Endometrial microvascular endothelial cells (primary cell): ENCODE results near the gene USP10. TPM values are rescaled to one million over a fixed set of nuclear protein-coding genes. Genes with fewer than 3 reads are reported as not detected.

ENCODE experiments used
- in situ Hi-C: cut with HindIII; loops from 2 replicates; pipeline ENCODE4 v1.10.0; 2017; ENCODE audit warnings: low sequenced_read_pairs, low pct_unique_long_range_greater_than_20kb; ENCODE audit errors: inconsistent ontology term
- total RNA-seq: library from RNA; depleted of rRNA; stranded (reverse); fragments of >200 nt; gene quantifications from one replicate; pipeline ENCODE4 v1.2.3, GENCODE V29; 2015; ENCODE audit errors: inconsistent ontology term

USP10 gene
- total RNA-seq, 1 donor from 2014 or later: 92.3 TPM

DNA sequence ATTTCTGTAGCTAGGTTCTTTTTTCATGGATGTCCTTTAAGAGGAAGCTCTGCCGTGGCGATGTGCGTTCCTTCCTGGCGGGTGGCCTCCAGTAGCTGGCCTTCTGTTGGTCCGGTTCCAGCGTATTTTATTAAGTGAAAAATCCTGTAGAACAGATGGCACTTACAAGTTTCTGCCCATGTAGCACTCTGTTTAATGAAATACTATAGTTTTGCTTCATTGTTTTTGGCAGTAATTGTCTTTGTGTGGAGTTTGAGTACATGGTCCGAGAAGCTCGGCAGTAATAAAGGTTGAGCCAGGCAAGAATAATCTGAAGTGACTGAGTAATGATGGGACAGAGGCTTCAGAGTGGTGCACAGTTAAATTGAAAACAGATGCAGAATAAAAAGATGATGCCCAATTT is 20.4 kb downstream of the USP10 start:
- in situ Hi-C loops: no loop called here

DNA sequence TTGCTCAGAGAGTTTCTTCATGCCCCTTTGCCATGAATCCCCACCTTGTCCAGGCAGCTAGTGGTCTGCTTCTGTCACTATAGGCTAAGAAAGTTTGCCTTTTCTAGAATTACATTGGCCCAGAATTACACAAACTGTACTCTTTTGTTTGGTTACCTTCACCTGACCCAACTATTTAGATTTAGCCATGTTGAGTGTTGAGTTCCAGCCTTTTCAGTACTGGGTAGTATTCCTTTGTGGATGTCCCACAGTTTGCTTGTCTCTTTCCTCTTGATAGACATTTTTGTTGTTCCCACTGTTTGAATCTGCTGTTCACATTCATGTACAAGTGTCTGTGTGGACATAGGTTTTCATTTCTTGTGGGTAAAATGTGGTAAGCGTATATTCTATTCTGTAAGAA is 22.3 kb downstream of the USP10 start:
- in situ Hi-C loops: no loop called here

DNA sequence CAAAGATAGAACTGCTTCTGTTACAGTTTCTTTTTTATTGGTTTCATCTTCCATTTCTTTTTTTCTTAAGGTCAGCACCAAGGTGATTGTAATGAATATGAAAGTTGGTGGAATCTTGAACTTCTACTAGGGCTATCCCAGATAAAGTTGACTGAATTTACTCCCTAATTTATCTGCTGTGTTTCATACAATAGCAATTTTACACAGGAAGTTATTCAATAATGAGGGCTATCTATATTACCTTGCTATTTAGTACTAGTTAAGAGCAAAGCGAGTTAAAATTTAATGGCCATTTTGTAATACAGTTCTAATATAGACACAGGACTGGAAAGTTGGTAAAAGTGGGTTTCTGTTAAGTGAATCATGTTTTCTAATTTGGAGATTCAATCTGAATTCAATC is 24.1 kb downstream of the USP10 start:
- in situ Hi-C loops: no loop called here

DNA sequence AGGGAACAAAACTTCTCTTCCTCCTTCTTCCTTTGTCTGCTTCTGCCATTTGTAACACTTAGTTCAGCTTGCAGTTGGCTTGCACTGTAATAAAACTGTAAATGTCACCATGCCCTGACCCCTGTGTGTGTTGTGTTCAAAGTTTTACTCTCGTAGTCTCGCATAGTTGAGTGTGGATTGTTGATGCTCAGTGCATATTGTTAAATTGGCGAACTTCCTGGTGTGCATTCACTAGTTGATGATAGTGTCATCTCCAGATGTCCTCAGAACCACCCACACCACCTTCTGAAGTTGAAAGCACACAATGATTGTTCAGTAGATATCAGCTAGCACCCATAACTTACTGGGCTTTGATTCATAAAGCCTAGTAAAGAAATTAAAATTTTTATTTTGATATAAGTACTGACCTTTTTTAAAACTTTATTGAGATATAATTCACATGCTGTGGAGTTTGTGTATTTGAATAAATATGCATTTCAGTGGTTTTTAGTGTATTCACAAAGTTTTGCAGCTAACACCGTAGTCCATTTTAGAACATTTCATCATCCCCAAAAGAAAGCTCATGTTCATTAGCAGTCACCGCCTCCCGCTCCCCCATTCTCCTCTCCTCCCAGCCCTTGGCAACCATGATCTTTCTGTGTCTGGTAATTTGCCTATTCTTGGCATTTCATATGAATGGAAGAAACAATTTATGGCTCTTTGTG is 25.0 kb downstream of the USP10 start:
- in situ Hi-C loops: no loop called here

DNA sequence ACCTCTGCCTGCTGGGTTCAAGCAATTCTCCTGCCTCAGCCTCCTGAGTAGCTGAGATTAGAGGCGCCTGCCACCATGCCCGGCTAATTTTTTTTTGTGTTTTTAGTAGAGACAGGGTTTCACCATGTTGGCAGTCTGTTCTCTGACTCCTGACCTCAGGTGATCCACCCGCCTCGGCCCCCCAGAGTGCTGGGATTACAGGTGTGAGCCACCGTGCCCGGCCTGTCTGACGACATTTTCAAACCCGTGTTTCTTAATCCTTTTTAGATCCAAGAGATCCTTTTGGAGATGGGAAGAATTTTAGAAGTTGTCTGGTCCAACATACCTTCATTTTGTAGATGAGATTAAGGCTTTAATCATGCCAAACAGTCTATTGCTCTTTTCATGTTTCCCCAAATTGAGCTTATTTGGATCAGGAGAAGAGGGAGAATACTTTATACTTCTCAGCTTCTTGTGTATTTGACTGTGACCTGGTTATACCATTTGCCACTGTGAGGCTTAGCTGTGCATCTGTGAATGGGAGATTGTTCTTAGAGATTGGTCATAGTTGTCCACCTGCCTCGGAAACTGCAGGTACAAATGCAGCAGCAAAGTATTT is 25.8 kb downstream of the USP10 start:
- in situ Hi-C loops: no loop called here

DNA sequence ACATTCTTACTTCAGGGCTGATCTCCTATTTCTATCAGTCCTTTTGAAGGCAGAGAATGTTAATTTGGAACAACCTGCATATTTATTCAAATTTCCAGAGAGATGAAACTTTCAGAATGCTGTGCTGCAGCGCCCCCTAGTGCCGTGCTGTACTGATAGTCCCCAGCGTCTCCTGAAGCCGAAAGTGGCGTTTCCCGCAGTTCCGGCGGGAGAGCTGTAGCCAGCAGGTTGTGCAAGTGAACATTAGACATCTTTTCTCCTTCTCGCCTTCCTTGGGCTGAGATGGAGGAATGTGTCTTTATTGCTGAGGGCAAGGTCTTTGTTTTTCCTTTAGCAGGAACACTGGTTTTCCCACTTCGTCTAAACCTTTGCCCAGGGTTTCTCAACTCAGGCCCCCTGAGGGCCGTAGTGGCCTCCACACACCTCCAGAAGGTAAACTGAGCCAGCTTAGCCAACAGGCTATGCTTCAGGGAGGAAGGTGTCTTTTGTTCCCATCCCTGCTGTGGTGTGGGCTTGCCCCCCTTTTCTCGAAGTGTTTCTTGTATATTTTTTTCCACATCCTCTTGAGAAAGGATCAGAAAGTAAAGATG is 26.4 kb downstream of the USP10 start:
- in situ Hi-C loops: no loop called here

DNA sequence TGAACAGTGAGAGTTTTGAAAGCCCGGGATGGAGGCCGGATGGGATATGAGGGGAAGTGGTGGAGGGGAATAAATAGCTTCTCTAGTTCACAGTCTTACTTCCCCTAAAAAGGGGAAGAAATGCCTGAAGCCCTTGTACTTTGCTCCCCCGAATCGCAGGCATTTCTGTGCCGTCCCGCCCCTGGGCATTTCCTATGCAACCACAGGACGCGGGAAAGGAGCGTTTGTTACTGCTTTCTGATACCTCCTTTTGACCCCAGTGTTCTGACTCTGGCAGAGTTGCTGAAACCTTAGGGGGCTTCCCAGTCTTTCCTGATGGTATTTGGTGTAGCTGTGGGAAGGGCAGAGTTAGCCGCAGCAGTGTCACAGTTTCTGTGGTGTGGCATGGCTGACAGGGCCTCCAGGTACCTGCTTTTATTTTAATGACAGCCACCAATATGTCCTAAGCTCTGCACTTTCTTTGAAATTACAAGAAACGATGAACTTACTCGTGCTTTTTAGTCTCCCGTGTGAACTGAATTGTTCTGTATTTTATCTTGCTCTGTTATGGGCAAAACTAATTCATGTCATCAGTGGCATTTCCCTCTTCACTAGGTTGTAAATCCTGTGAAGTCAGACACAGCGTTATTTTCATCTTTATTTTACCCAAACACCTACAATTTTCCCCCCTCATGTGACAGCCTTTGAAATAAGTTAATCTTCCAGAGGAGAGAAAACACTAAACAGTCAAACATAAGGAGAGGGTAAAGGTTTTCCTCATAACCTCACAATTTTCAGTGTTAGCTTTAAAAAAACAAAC is 27.1 kb downstream of the USP10 start:
- in situ Hi-C loops: no loop called here

DNA sequence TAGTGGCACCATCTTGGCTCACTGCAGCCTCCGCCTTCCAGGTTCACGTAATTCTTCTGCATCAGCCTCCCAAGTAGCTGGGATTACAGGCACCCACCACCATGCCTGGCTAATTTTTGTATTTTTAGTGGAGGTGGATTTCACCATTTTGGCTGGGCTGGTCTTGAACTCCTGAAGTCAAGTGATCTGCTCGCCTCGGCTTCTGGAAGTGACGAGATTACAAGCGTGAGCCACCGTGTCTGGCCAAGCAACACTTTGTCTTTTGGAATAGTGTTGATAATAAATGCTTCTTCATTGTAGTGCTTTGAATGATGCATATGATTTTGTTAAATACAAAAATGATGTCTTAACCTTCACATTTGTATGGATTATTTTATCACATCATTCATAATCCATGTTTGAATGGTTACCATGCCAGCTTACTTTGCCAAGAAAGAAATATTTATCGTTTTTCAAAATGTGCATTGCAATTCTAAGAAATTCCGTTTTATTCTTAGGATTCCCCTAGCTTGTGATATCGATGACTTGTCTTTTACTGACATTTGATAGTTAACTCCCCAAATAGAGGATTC is 29.1 kb downstream of the USP10 start:
- in situ Hi-C loops: no loop called here

DNA sequence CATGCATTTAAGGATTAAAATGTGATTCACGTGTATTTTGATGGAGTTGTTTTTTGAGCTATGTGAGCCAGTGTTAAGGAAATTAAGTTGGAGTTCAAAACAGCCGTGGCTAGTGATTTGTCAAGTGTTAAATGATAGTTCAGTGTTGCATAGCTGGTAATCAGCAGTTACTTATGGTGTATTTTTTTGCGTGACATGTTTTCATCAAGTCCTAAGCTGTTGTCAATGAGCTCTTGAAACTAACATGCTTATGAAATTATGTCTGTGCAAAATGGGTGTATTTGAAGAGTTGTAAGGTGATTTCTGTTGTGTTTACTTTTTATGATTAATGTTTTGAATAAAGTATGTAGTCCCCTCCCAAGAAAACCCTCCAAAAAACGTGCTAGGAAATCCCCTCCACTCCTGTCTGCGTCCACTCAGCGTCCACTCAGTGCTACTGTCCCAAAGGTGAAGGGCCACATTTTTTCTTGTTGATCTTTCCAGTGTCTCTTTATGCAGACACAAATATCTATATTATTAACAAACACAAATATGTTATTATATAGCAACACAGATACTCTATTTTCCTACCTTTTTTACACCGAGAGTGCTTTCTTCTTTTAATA is 30.0 kb downstream of the USP10 start:
- in situ Hi-C loops: loop anchor here (10.0 kb wide), 1 partner anchor 245 kb away; no protein-coding TSS in a partner anchor

DNA sequence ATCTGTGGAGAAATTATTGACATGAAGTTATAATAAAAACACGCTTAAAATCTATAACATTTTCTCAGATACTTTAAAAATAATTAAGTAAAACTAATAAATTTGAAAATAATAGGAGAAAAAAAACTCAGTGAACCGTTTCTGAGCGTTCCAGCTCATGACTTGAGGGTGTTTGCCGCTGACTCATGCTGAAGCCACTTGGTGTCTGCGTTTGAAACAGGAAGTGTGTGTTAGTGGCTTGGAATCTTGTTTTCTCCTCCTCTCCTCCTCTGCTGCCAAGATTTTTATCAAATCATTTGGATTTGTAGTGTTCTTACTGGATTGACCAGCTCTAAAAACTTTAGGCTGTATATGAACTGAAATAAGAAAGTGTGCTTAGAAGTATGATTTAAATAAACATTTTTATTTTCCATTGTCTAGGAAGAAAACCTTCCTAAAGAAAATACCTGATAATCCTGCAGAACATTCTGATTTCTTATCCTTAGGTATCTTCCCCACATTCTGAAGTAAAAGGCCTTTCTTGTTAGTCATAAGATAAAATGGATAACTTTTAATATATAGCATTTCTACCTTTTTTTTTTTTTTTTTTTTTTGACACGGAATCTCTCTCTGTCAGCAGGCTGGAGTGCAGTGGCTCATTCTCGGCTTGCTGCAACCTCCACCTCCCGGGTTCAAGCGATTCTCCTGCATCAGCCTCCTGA is 30.8 kb downstream of the USP10 start:
- in situ Hi-C loops: loop anchor here (10.0 kb wide), 1 partner anchor 244 kb away; no protein-coding TSS in a partner anchor

DNA sequence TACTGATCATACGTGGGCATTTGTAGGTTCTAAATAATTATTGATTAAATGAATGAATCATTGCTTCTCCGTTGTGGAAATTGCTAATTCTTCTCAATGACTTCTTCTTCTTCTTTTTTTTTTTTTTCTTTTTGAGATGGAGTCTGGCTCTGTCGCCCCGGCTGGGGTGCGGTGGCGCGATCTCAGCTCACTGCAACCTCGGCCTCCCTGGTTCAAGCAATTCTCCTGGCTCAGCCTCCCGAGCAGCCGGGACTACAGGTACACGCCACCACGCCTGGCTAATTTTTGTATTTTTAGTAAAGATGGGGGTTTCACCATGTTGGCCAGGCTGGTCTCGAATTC is 32.5 kb downstream of the USP10 start:
- in situ Hi-C loops: loop anchor here (10.0 kb wide), 1 partner anchor 242 kb away; no protein-coding TSS in a partner anchor

DNA sequence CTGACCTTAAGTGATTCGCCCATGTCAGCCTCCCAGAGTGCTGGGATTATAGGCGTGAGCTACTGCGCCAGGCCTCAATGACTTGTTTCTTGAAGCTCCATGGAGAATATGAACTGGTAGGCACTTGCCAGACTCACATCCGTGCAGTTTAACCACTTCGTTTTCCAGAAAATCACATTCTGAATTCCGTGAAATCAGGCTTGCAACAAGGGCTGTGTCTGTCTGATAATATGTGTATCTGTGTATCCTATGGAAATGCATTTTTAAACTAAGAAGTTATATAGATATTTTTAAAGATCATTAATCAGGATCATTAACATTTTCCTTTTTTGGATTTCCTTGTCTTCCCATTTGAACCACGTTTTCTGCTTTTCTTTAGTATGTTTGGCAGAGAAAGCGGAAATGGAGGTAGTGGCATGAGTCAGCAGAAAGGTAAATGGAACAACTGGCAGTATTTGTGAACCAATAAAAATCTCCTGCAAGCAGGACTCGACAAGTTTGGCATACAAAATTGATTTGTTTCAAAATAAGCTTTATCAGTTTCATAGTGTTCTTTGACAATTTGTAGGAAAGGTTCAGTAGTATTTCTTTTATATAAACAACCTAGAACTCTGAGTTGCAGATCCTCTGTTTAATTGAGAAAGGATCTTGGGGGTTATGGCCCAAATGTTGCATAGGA is 33.0 kb downstream of the USP10 start:
- in situ Hi-C loops: loop anchor here (10.0 kb wide), 1 partner anchor 242 kb away; no protein-coding TSS in a partner anchor

DNA sequence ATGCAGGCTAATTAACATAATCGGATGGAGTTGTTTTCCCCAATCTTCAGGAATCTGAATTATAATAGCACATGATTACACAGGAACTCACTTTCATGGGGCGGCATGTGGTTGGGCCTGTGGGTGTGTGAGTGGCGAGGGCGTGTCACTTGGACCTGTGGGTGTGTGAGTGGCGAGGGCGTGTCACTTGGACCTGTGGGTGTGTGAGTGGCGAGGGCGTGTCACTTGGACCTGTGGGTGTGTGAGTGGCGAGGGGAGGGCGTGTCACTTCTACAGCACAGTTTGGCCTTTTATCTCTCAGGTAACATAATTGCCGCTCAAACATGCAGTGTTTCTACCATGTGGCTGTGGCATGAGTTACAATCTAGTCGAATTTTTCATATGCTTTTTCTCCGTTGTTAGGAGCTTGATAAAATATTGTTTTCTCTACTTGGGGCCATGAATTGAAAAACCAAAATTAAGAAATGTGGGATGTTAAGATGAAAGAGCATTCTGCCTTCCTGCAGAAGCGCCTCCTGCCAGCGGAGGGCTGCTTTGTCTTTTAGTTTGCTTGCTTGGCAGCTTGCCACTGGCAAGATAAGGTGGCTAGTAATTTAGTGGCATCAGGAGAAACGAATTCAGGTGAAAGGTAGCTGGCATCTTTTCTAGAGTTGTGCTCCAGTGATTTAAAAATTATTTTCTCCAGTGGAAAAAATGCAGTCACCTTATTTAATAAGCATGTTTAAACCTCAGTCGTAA is 36.2 kb downstream of the USP10 start:
- in situ Hi-C loops: loop anchor here (10.0 kb wide), 1 partner anchor 239 kb away; no protein-coding TSS in a partner anchor

DNA sequence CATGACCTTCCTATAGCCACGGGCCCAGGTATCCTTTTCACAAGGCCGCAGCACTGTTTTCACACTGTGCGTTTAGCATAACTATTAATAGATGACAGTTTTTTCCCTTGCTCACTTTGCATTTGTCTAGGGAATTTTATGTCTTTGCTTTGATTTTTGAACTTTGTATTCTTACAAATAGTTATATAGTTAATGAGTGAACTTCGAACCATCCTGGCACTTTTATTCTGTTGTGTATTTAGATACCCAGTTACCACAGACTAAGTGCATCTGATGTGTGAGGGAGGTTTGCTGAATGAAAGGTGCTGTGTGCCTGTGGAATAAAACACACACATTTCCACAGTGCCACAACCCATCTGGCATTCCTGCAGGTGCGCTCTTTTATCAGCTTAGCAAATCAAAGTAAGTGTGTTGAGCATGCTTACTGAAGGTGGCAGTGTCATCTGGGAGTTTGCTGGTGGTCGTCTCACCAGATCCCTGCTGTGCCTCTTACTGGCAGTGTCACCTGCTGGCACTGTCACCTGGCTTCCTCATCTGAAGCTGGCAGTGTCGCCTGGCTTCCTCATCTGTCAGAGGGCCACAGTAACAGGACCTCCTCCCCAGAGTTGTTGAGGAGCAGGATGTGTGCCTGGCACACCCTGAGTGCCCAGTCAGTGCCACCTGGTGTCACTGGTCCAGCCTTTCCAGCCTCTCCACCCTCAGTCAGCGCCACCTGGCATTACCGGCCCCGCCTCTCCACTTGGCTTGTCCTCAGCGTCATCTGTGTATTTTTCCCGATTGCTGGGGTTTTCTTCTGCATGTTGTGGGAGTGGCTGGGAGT is 37.6 kb downstream of the USP10 start:
- in situ Hi-C loops: loop anchor here (10.0 kb wide), 1 partner anchor 237 kb away; no protein-coding TSS in a partner anchor

DNA sequence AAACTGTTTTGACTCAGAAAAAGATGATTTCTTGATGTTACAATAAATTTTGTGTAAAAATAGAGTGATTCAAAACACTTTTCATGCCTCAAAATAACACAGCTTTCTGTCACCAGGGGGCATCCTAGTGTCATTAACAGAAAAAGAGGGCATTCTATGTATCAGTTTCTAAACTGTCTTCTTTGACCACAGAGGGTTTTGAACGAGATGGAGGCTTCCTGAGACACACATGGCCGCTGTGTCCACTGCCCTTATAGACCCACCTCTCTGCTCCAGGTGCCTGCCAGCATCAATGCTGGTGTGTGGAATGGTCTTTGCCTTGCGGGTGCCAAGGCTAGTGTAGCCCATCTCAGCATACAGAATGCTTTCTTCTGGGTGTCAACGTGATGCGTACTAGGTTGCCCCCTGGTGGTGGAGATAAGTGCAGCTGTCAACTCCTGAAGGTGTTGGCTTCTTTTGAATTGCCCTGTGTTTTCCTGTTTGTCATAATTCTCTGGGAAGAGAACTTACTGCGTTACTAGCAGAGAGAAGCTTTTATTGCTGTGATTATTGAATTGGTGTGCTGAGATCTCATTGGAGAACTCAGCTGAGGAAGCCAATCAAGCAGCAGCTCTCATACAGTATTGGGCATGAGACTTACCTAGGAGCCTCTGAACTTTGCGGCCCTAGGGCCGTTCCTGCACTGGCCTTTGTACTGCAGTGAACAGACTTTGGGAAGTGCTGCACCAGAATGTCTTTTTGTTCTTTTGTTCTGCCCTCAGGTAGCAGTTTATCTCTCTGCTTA is 38.6 kb downstream of the USP10 start:
- in situ Hi-C loops: loop anchor here (10.0 kb wide), 1 partner anchor 236 kb away; no protein-coding TSS in a partner anchor
